ENCODE results near the gene MEG3.

- TF ChIP-seq POLR2AphosphoS5 (IDR thresholded peaks at IDR 0.05; ENCODE audit: low read depth, low read length): no peak
- TF ChIP-seq CTCF (IDR thresholded peaks at IDR 0.05): peak; percentile 85
- no peak for TF ChIP-seq REST (IDR thresholded peaks at IDR 0.05; ENCODE audit: insufficient read depth in 1 of 2, low read depth in 2 of 2, low read length in 1 of 2)
- no peak for TF ChIP-seq SIN3A (IDR thresholded peaks at IDR 0.05; ENCODE audit: borderline replicate concordance, insufficient read depth, low read depth, low read length)
- no peak for TF ChIP-seq TCF7L2 (IDR thresholded peaks at IDR 0.05; ENCODE audit: low read depth, low read length)
These were observed 1.4 kb downstream of the MEG3 start for GRCh38 chr14:100827101-100828021.

Data from Panc1 (cell line).